Mucosa of descending colon (tissue), 3 donors: Measurements from ENCODE around the gene RPLP2. TPM values are rescaled to one million over a fixed set of nuclear protein-coding genes. Genes with fewer than 3 reads are reported as not detected.
A peak's percentile ranks its signal among the peaks of the same experiment; 100 is the strongest.

Experiments used
- ATAC-seq: fragments of 200-7000 bp; cut with Tn5 transposase; one replicate; pipeline ENCODE4 v1.9.1; 2020; ENCODE audit warnings: mild to moderate bottlenecking, moderate library complexity
- DNase-seq, 3 donors: peaks; one replicate each; pipeline ENCODE4 v3.0.0-alpha.2; 2020
- H3K36me3 ChIP-seq: fragments of 200-600 bp; one replicate; pipeline ENCODE4 v1.8.0; 2021; ENCODE audit warnings: low read depth, mild to moderate bottlenecking
- H3K4me1 ChIP-seq: fragments of 200-600 bp; one replicate; pipeline ENCODE4 v1.8.0; 2021; ENCODE audit warnings: low read depth, mild to moderate bottlenecking
- H3K4me3 ChIP-seq: fragments of 200-600 bp; one replicate; pipeline ENCODE4 v1.8.0; 2021; ENCODE audit warnings: mild to moderate bottlenecking
- H3K9me3 ChIP-seq: fragments of 200-600 bp; one replicate; pipeline ENCODE4 v1.8.0; 2021; ENCODE audit warnings: mild to moderate bottlenecking
- CTCF ChIP-seq: fragments of 200-600 bp; IDR thresholded peaks from one replicate; pipeline ENCODE4 v1.8.0; 2022; ENCODE audit warnings: antibody characterized with exemption, mild to moderate bottlenecking
- intact Hi-C, 2 donors: fragments of 100-400 bp; cut with DNase I in 1 of 2; cut with micrococcal nuclease in 1 of 2; formaldehyde crosslinking; loops; one replicate each; pipeline versions ENCODE4 v1.11.0 to v1.11.1; 2022; cut with DNase I, micrococcal nuclease
- total RNA-seq, 3 donors: library from RNA; stranded (reverse); fragmentation: NEBNext Ultra II Directional in 2 of 3; extraction: Animal tissue kit (Norgen Biotek cat#: 25700) in 2 of 3; gene quantifications; one replicate each; pipeline versions ENCODE4 v1.2.1 to v1.2.4, GENCODE V29; 2021 to 2023
- donor health status: DM: no; HTN: no; CAD: no; lungs with moderate emphysema.
- donor health status: DM: no; HTN: no; CAD: no.
- donor health status: DM: no; HTN: yes; CAD: no.

RPLP2 gene
- total RNA-seq, 3 donors from 2014 or later: 1,532 to 1,798 (median 1,652) TPM

DNA sequence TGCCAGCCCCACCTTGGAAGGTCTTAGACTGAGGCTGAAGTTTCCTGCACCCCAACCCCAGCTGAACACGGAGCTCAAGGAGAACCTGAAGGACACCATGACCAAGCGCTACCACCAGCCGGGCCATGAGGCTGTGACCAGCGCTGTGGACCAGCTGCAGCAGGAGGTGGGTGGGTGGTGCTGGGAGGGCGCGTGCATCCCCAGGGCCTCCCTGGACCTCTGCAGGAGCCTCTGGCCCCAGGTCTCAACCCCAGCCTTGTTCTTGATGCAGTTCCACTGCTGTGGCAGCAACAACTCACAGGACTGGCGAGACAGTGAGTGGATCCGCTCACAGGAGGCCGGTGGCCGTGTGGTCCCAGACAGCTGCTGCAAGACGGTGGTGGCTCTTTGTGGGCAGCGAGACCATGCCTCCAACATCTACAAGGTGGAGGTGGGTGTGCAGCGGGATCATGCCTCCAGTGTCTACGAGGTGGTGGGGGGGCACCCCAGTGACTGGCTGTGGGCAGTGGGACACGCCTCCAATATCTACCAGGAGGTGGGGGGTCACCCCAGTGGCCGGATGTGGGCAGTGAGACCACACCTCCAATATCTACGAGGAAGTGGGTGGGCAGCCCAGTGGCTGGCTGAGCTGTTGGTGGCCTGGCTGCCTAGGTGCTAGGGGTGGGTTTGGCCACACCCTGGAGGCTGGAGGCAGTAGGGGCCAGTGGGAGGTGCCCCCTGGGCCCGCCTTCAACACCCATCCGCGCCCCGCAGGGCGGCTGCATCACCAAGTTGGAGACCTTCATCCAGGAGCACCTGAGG, 27.6 kb downstream of the RPLP2 start:
- ATAC-seq: no peak
- H3K36me3 ChIP-seq: no peaks in the 10 kb centered on the region
- no peak overlapping the region for H3K4me3 ChIP-seq
- peak in 1 of 3 donors; percentile 25 for DNase-seq
- TF ChIP-seq CTCF: no peak
- no peaks in the 10 kb centered on the region for H3K9me3 ChIP-seq
- peaks cover 37% of the 10 kb centered on the region for H3K4me1 ChIP-seq
- intact Hi-C loops: no loop called here

- no peaks in the 10 kb centered on the region for H3K9me3 ChIP-seq
- intact Hi-C loops: no loop called here
- no peak for DNase-seq
- H3K4me1 ChIP-seq: peaks cover 37% of the 10 kb centered on the region
- no peaks in the 10 kb centered on the region for H3K36me3 ChIP-seq
- H3K4me3 ChIP-seq: no peak overlapping the region
- ATAC-seq: no peak
- no peak for TF ChIP-seq CTCF
Observed at GRCh38 chr11:837990-838307, 28.2 kb downstream of the RPLP2 start.

DNA sequence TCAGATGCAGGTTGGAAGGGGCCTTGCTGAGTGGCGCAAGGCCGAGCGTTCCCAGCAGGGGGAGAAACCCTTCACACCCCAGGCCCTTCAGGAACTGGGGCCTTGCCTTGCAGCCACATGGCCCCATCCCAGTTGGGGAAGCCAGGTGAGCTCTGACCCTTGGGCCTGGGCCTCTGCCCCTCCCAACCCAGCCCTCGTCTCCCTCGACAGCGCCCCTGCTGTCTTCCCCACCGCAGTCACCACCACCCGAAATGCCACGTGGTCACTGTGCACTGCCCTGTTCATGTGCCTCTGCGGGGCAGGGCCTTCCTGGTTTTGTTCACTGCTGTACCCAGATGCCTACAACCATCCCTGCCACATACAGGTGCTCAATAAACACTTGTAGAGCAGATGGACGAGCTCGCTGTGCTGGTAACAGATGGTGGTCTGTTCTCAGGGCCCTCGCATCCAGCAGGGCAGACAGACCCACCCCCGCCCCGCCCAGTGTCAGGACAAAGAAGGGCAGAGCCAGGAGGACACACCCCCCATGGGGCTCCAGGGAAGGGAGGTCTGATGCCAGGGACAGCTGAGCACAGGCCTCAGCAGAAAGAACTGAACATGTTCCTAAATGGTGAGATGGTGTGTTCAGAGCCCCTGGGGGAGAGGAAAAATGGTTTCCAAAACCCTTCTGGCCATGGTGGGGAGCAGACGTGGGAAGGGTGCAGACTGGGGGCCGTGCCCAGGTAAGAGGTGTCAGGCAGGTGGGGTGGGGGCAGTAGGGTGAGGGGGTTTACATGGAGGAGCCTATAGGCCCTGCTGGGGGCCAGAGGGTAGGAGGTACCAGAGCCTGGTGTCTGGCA, 28.9 kb downstream of the RPLP2 start:
- ATAC-seq (peak; percentile 29), DNase-seq (peak; percentile 33 to 79 (median 77))
- H3K9me3 ChIP-seq: no peaks in the 10 kb centered on the region
- H3K4me1 ChIP-seq: peaks cover 44% of the 10 kb centered on the region
- intact Hi-C loops: no loop called here
- no peak overlapping the region for H3K4me3 ChIP-seq
- no peaks in the 10 kb centered on the region for H3K36me3 ChIP-seq
- no peak for TF ChIP-seq CTCF

- no peaks in the 10 kb centered on the region for H3K36me3 ChIP-seq
- H3K4me3 ChIP-seq: no peak overlapping the region
- DNase-seq (no peak), ATAC-seq (no peak)
- intact Hi-C loops: no loop called here
- H3K4me1 ChIP-seq: peaks cover 49% of the 10 kb centered on the region
- no peak for TF ChIP-seq CTCF
- no peaks in the 10 kb centered on the region for H3K9me3 ChIP-seq
Observed at GRCh38 chr11:839280-839623, 29.5 kb downstream of the RPLP2 start.

GRCh38 chr11:839875-840617, 30.3 kb downstream of the RPLP2 start:
- Histone ChIP-seq H3K4me3 (no peak overlapping the region), H3K9me3 (no peaks in the 10 kb centered on the region), H3K36me3 (no peaks in the 10 kb centered on the region), H3K4me1 (peaks cover 53% of the 10 kb centered on the region)
- ATAC-seq (no peak), DNase-seq (no peak)
- intact Hi-C loops: no loop called here
- no peak for TF ChIP-seq CTCF
